Measurements from ENCODE around the gene ARSD.

GRCh38 chrX:2972391-2972790 is 43.3 kb upstream of the ARSD start:
- TF ChIP-seq CTCF (IDR thresholded peaks at IDR 0.05): no peak
- no peak for TF ChIP-seq POLR2A (IDR thresholded peaks at IDR 0.05)
